AG10803 (cell line): ENCODE data around the gene CRTC1.

ENCODE experiments used
- DNase-seq: peaks from one replicate; pipeline ENCODE4 v3.0.0; 2010; ENCODE audit warnings: low read depth
- H3K4me3 ChIP-seq: 2 replicates; pipeline ENCODE4 v1.5.1; 2011; ENCODE audit warnings: mild to moderate bottlenecking, low read length, control low read depth
- TF ChIP-seq, protein P1 (sequence below): conservative IDR thresholded peaks from 2 replicates; pipeline ENCODE4 v1.5.1; 2011; ENCODE audit warnings: mild to moderate bottlenecking, low read length, control low read depth, inconsistent platforms

CRTC1 gene

DNA sequence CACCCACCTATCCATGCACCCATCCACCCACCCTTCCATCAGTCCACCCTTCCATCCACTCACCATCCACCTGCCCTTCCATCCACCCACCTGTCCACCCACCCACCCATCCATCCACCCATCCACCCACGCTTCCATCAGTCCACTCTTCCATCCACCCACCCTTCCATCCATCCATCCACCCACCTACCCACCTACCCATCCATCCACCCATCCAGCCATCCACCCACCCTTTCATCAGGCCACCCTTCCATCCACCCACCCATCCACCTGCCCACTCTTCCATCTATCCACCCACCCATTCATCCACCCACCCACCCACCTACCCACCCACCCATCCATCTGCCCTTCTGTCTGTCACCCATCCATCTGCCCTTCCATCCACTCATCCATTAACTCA, 29.6 kb upstream of the CRTC1 start:
- no peak overlapping the region for H3K4me3 ChIP-seq
- TF ChIP-seq, protein P1, sequence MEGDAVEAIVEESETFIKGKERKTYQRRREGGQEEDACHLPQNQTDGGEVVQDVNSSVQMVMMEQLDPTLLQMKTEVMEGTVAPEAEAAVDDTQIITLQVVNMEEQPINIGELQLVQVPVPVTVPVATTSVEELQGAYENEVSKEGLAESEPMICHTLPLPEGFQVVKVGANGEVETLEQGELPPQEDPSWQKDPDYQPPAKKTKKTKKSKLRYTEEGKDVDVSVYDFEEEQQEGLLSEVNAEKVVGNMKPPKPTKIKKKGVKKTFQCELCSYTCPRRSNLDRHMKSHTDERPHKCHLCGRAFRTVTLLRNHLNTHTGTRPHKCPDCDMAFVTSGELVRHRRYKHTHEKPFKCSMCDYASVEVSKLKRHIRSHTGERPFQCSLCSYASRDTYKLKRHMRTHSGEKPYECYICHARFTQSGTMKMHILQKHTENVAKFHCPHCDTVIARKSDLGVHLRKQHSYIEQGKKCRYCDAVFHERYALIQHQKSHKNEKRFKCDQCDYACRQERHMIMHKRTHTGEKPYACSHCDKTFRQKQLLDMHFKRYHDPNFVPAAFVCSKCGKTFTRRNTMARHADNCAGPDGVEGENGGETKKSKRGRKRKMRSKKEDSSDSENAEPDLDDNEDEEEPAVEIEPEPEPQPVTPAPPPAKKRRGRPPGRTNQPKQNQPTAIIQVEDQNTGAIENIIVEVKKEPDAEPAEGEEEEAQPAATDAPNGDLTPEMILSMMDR: no peak
- DNase-seq: no peak

DNA sequence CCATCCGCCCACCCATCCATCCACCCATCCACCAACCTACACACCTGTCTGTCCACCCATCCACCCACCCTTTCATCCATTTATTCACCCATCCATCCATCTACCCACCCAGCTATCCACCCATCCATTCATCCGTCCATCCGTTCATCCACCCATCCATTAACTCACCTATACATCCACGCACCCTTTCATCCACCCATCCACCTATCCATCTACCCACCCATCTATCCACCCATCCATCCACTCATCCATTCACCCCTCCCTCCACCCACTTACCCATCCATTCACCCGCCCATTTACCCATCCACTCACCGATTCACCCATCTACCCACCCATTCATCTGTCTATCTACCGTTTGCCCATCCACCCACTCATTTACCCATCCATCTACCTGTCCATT, 29.0 kb upstream of the CRTC1 start:
- TF ChIP-seq, protein P1: no peak
- no peak for DNase-seq
- H3K4me3 ChIP-seq: no peak overlapping the region

DNA sequence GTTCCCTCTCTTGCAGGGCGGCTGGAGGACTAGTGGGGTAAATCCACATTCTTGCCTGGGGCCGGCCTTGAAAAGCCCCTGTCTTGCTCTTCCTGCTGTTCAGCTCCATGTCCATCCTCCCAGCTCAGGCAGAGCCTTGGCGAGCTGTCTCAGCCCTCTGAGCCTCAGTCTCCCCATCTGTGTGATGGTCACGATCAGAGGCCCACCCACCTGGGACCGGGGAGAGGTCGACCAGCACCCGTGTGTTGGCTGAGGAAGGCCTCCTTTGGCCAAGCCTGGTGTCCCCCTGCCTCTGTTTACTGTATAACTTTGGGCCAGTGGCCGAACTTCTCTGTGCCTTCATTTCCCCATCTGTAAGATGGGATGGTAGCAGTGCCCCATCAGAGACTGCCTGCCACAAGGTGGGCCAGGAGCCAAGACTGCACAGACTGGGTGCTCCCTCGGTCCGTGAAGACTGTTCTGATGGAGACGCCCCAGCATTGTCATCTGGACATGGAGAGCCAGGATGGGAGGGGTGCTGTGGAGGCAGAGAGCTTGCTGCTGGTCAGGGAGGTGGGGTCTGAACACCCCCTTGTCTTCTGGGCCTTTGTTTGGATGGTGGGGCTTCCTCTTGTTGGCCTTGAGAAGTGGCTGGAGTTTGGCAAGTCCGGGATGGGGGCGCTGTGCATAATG, 28.2 kb upstream of the CRTC1 start:
- TF ChIP-seq, protein P1: no peak
- no peak for DNase-seq
- no peak overlapping the region for H3K4me3 ChIP-seq

DNA sequence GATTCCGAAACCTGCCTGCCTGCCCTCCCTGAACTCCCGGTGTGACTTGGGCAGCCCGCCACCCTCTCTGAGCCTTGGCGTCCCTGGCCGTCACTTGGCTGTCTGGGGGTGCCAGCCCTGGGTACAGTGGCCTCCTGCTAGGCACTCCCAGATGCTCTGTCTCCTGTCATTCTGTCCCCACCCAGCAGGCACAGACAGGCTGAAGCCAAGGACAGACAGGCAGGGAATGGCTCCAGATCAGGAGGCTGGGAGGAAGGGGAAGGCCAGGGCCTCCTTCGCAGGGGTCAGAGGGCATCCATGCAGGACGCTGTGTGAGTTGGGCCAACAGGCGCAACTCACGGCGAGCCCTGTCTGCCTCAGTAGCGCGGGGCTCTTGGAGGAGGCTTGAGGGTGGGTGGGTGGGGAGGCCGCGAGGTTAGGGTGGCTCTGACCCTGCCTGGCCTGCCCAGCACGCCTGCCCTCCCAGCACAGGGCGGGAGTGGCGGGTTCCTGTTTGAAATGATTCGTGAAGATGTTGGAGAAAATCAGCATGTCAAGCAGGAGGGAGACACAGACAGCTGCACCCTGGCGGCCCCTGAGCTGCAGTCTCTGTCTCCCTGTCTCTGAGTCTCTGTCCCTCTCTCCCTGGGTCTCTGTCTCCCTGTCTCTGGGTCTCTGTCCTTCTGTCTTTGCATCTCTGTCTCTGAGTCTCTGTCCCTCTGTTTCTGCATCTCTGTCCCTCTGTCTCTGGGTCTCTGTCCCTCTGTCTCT, 27.0 kb upstream of the CRTC1 start:
- TF ChIP-seq, protein P1: no peak
- no peak for DNase-seq
- no peak overlapping the region for H3K4me3 ChIP-seq

DNA sequence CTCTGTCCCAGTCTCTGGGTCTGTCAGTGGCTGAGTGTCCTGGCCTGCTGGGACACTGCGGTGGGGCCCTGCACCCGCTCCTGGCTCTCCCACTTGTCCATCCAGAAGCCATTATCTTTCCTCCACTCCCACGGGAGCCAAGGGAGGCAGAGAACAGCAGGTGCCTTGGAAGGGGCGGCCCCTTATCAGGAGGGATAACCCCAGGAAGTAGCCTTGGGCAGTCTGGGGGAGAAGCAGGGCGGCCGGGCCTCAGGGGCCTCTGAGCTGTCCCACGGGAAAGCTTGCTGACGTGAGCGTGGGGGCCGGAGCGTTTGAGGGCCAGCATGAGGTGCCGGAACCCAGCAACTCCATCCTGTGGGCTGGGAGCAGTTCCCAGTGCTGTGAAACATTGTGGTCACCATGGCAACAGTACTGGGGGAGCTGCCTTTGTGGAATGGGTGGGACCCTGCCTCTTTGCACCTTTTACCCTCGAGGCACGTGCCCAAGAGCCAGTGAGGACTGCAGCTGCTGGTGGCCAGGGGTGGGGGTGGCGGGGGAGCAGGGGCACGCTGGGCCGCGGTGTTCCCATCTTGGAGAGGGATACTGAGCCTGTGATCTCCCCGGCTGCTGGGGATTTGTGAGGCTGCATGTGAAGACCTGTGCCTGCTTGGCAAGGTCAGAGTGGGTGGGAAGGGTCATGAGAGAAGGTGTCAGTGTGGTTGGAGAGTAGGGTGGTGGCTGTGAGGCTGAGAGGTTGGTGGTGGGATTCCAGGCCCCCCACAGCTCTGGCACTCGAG, 25.7 kb upstream of the CRTC1 start:
- TF ChIP-seq, protein P1: no peak
- peak; percentile 32 for DNase-seq
- H3K4me3 ChIP-seq: no peak overlapping the region

DNA sequence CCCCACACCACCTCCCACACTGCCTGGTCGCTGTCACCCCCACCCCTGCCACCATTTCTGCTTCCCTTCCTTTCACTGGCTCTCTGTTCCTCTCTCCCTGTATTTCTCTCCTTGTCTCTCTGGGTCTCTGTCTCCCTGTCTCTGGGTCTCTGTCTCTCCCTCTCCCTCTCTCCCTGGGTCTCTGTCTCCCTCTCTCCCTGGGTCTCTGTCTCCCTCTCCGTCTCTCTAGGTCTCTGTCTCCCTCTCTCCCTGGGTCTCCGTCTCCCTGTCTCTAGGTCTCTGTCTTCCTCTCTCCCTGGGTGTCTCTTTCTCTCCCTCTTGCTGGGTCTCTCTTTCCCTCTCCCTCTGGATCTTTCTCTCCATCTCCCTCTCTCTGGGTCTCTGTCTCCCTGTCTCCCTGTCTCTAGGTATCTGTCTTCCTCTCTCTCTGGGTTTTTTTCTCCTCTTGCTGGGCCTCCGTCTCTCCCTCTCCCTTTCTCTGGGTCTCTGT, 25.1 kb upstream of the CRTC1 start:
- no peak for DNase-seq
- TF ChIP-seq, protein P1: no peak

More for the DNA sequence above, 25.1 kb upstream of the CRTC1 start:
- no peak overlapping the region for H3K4me3 ChIP-seq
